ENCODE data around the gene NEURL1. TPM values are rescaled to one million over a fixed set of nuclear protein-coding genes. Genes with fewer than 3 reads are reported as not detected.
"Not testable (repeated sequence)": the region's sequence is repeated elsewhere in the genome, so short reads cannot be mapped to it uniquely, and the experiment has no call there.

The NEURL1 gene
- total RNA-seq, 1 donor = 6.7 TPM

DNA sequence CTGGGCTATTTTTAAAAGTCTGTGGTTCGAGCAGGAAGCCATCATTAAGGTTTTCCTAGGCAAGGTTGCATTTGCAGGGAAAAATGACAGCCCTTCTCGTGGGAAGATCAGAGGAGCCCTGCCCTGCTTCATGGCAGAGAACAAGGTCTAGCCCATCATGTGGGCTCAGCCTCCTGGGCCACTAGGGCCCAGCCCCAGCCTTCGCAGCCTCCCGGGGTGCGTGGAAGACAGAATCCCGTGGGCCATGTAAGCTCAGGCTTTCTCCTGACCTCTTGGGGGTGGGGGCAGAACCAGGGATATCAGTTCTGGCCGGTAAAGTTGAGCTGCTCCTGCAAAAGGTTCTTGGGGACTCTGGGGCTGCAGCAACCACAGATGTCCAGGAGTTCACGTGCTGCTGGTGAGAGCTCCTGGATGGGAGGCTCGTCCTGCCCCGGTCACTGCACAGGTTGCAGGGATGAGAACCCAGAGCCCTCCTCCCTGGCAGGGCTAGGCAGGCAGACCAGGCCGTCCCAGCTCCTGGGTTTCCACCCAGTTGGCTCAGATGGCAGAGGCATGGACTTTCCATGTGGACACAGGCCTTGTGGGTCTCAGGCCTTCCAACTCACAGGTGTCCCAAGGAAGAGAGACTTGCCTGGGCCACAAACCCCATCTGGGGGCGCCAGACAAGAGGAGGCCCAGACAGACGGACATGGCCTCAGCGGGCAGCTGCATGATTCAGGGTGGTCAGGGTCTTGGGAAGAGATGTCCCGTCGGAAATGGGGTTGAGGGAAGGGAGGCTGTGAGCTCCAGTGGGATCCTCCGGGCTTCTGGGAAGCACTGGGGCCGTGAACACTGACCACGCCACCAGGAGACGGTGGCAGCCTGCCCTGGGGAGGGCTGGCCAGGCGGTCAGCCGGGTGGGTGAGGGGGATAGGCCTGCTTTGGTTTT is 126.2 kb downstream of the NEURL1 start:
- no peak for DNase-seq (ENCODE audit: low read depth in 2 of 3, low spot score in 2 of 3)

- no peak for DNase-seq (ENCODE audit: low read depth in 2 of 3, low spot score in 2 of 3)
Measured at GRCh38 chr10:103620352-103620740, 126.8 kb downstream of the NEURL1 start.

DNA sequence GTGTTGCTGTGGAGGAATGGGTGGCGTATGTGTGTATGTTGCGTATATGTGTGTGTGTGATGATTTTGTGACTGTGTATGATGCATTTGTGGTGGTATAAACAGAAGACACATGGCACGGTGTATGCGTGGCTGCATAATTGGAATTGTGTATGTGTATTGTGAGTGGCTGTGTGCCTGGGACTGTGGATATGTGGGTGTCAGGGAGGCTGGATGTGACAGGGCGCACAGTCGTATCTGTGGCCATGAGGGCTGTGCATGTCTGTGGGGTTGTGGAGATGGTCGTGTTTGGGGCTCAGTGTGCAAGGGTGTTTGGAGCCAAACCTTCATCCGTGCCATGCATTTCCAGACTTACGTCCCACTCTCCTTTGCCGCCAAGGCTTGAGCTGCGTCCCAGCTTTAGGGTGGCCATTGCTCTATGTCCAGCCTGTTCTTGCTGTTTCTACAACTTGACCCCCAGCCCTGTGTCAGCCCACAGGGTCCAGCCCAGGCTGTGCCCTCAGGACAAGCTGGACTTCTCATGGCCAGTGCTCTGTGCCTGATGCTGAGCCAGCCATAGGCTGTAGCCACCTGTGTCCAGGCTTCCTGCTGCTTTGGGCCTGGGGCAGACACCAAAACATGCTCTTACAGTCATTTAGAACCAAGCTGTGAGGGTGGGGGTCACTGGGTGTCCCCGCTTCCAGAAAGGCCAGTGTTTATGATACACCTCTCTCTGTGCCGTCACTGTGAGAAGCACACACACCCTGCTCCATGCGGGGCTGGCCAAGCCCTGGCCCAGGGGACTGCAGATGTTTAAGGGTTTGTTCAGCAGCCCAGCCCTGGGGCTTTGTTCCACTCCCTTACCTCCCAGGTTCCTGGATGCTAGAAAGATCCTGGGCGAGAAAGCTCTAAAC is 127.6 kb downstream of the NEURL1 start:
- DNase-seq (ENCODE audit: low read depth in 2 of 3, low spot score in 2 of 3) = no peak

- DNase-seq (ENCODE audit: low read depth in 2 of 3, low spot score in 2 of 3) = no peak
Measured at GRCh38 chr10:103621783-103622125, 128.2 kb downstream of the NEURL1 start.

DNA sequence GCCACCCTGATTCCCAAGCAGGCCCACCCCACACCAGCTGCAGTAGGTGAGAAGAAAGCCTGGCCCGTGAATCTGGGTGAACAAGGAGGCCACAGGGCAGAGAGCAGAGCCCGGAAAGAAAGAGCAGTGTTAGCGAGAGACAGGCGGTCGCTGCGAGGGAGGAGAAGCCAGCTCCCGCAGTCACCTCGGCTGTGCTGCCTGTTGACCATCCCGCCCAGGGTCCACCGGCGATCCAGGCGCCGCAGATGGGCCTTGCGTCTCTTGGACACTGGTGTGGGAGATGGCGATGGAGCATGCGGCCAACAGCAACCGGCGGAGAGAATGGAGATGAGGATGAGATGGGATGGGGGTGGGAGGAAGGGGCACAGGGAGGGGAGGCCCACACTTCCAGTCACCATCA is 128.8 kb downstream of the NEURL1 start:
- no peak for DNase-seq (ENCODE audit: low read depth in 2 of 3, low spot score in 2 of 3)

GRCh38 chr10:103622935-103623574 is 129.6 kb downstream of the NEURL1 start:
- DNase-seq (ENCODE audit: low read depth in 2 of 3, low spot score in 2 of 3) = no peak

DNA sequence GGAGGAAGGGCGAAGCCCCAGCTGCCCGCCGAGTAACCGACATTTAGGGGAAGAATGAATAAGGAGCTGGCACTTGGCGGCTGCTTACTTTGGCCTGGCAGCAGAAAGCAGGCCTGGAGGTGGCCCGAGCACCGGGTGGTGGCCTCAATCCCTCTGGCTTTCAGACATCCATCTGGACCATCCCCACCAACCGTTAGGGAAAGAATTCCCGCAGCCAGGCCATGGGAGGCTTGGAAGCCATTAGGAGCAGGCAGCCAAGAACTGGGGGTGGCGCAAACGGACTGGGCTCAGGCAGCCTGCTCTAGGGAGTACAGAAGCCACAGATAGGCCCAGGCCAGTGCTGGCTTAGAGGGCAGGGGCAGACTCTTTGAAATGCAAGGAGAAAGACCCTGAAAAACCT is 132.7 kb downstream of the NEURL1 start:
- DNase-seq (ENCODE audit: low read depth in 2 of 3, low spot score in 2 of 3) = no peak

DNA sequence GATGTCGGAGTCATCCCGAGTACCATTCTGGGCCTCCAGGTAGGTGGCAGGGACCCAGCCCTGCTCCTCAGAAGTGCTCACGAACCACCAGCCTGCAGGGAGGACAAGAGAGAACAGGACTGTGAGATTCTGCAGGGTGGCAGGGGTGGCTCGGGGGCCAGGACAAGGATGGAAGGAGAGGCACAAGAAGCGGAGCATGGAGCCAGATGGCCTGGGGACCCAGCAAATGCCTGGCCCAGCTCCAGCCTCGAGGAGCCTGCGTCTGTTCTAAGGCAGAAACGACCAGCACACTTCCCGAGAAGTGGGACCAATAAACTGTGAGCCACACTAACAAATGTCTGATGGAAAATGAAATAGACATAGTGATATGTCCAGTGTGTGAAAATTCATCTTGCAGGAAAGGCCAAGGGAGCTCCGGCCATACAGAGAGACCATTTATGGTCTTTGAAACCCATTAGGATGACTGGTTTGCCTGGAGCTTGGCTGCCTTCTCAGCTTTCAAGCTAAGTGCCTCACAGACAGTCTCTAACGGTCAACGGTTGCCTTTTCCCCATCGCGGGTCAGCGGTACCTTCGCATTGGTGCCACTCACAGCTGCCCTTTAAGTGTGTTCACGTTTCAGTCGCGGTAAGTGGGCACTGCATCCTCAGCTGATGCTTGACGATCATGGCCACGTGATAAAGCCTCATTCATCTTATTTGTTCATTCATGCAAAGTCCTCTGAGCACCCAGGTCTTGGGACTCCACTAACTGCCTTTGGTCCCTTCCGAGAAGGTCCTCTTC is 133.8 kb downstream of the NEURL1 start:
- no peak for DNase-seq (ENCODE audit: low read depth in 2 of 3, low spot score in 2 of 3)

- DNase-seq (ENCODE audit: low read depth in 2 of 3, low spot score in 2 of 3) = no peak
Measured at GRCh38 chr10:103627893-103628292, 134.4 kb downstream of the NEURL1 start.

- DNase-seq (ENCODE audit: low read depth in 2 of 3, low spot score in 2 of 3) = no peak
Measured at GRCh38 chr10:103629581-103629980, 136.1 kb downstream of the NEURL1 start.

DNA sequence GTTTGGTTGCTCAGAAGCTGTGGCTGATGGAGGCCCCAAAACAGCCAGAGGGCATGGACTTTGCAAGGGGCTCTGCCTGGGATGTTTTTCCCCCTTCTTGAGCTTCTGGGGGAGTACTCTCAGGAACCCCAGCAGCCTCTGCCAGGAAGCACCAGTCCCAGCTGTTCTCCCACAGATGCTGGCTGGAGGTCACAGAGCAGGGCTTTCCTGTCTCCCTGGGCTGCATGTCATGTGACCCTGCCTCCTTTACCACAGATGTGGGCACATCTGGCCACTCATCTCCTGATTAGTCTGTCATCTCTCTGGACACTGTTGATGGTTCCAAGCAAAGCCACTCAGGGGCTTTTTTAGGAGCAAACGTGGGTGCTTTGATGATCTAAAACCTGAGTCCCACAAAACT is 136.7 kb downstream of the NEURL1 start:
- DNase-seq (ENCODE audit: low read depth in 2 of 3, low spot score in 2 of 3) = no peak

DNA sequence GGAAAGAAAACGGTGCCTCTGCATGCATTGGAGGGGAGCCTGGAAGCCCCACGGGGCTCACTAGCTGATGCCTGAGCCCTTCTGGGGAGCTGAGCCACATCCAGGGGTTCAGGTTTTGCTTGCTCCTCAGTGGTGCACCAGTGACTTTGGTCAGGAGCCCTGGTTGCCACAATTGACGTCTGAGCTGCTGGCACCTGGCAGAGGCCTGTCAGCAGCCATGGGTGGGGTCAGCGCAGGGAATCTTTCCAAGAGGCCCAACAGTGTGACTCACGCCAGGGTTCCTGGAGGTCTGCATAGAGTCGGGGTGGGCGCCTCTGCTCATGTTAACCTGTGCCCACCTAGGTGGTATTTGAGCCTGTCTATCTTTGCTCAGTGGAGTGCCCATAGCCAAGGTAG is 138.7 kb downstream of the NEURL1 start:
- DNase-seq (ENCODE audit: low read depth in 2 of 3, low spot score in 2 of 3) = no peak

- DNase-seq (ENCODE audit: low read depth in 2 of 3, low spot score in 2 of 3) = not testable (repeated sequence)
Measured at GRCh38 chr10:103632871-103633270, 139.4 kb downstream of the NEURL1 start.

DNA sequence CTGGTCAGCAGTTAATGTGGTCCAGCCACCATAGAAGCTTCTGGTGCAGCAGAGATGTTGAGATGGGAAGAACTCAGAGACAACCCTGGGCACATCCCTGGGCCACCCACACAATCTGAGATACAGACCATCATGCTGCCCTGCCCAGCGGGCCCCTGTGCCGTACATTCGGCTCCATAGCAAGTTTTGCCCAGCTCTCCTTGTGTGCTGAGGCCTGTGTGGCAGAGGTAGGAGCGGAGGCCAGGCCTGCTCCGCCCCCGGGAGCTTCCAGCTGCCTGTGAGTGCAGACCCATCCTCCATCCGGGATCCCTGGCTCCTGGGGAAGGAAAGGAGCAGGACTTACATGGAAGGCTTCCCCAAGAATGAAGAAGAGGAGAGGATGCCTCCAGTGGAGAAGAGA is 140.3 kb downstream of the NEURL1 start:
- no peak for DNase-seq (ENCODE audit: low read depth in 2 of 3, low spot score in 2 of 3)

GRCh38 chr10:103635580-103635979 is 142.1 kb downstream of the NEURL1 start:
- no peak for DNase-seq (ENCODE audit: low read depth in 2 of 3, low spot score in 2 of 3)

GRCh38 chr10:103636492-103636891 is 143.0 kb downstream of the NEURL1 start:
- no peak for DNase-seq (ENCODE audit: low read depth in 2 of 3, low spot score in 2 of 3)

GRCh38 chr10:103637011-103637410 is 143.5 kb downstream of the NEURL1 start:
- DNase-seq (ENCODE audit: low read depth in 2 of 3, low spot score in 2 of 3) = no peak

- no peak for DNase-seq (ENCODE audit: low read depth in 2 of 3, low spot score in 2 of 3)
Measured at GRCh38 chr10:103637927-103638557, 144.5 kb downstream of the NEURL1 start.

DNA sequence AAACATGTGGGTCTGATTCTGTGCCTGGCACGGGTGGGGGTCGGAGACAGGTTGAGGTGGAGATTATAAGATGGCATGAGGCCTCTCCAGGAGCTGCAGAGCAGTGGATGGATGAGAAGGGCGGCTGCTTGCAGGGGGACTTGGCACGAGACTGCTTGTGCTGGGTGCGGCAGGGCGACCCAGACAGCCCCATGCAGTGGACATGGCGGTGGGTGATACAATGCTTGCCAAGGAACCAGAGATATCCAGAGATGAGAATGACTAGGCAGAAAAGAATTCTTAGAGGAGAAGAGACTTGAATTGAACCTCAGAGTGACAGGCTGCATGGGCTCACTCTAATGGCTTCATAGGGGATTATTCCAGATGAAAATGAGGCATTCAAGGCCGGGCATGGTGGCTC is 145.4 kb downstream of the NEURL1 start:
- DNase-seq (ENCODE audit: low read depth in 2 of 3, low spot score in 2 of 3) = no peak

Measured in hematopoietic multipotent progenitor cell (in vitro differentiated cells).